SU-DHL-6 (cell line): Measurements from ENCODE around the gene BCAP31.

Experiments used
- CTCF ChIP-seq: fragments of 200-600 bp; sonication (generic); IDR thresholded peaks from one replicate; pipeline ENCODE4 v1.5.1; 2017; ENCODE audit warnings: antibody characterized with exemption, mild to moderate bottlenecking, low read length, moderate library complexity; ENCODE audit not compliant: insufficient read depth, poor library complexity, severe bottlenecking
- EZH2phosphoT487 ChIP-seq: fragments of 200-600 bp; sonication (generic), shearing (Covaris generic); conservative IDR thresholded peaks from 2 replicates; pipeline ENCODE4 v1.6.1; 2018; ENCODE audit warnings: mild to moderate bottlenecking, antibody characterized with exemption, low read length, moderate library complexity, mixed read lengths

- no peak for TF ChIP-seq CTCF
- TF ChIP-seq EZH2phosphoT487, result no peak
These were observed 45.8 kb upstream of the BCAP31 start for GRCh38 chrX:153769865-153770600.
